GM12875 (cell line): Measurements from ENCODE around the gene GRIPAP1.

Experiments used
- H3K4me3 ChIP-seq: one replicate; pipeline ENCODE4 v1.5.1; 2011; ENCODE audit warnings: low read depth, low read length, control low read depth
- TF ChIP-seq, protein P1 (sequence below): IDR thresholded peaks from 2 replicates; pipeline ENCODE4 v1.5.1; 2011; ENCODE audit warnings: low read depth, mild to moderate bottlenecking, control low read depth, inconsistent platforms, low read length, moderate library complexity, borderline replicate concordance; ENCODE audit not compliant: insufficient read depth

Gene GRIPAP1, protein sequence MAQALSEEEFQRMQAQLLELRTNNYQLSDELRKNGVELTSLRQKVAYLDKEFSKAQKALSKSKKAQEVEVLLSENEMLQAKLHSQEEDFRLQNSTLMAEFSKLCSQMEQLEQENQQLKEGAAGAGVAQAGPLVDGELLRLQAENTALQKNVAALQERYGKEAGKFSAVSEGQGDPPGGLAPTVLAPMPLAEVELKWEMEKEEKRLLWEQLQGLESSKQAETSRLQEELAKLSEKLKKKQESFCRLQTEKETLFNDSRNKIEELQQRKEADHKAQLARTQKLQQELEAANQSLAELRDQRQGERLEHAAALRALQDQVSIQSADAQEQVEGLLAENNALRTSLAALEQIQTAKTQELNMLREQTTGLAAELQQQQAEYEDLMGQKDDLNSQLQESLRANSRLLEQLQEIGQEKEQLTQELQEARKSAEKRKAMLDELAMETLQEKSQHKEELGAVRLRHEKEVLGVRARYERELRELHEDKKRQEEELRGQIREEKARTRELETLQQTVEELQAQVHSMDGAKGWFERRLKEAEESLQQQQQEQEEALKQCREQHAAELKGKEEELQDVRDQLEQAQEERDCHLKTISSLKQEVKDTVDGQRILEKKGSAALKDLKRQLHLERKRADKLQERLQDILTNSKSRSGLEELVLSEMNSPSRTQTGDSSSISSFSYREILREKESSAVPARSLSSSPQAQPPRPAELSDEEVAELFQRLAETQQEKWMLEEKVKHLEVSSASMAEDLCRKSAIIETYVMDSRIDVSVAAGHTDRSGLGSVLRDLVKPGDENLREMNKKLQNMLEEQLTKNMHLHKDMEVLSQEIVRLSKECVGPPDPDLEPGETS

DNA sequence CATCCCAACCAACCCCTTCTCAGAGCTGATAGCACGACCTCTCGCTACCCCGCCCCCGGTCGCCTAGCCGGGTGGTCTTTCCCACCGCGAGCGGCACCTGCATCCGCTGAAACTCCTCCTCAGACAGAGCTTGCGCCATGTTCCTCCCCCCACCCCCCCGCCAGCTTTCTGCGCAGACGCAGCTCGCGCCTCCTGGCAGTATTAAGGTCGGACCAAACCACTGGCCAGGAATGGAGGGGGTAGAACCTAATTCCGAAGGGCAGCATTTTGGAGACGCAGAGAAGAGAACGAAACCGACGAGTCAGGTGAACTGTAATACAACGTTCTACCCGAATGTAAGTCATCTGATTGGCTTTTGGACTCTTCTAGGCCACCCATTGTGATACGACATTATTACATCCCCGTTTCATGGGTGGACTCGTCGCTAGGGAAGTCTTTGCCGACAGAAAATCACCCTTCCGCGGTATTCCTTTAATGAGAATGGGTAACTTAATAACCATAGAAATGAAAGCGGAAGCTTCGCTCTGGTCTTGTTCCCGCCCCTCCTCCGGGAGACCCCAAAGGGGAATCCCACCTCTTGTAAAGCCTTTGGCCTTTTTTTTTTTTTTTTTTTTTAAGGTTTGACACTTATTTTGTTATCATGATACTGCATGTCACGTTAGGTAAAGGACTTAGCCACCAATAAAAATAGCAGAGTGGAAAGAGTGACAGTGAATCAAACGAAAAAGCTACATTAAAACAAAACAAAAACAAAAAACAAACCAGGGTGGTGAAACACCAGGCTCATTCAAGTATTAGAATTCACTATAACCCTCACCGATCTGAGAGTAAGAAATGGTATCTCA lies at the start of gene GRIPAP1:
Gene GRIPAP1, minus strand, starts transcription at position 174 of the 845 bp plus-strand sequence. Its CDS starts 35 bp downstream, at position 139.
- TF ChIP-seq, protein P1, sequence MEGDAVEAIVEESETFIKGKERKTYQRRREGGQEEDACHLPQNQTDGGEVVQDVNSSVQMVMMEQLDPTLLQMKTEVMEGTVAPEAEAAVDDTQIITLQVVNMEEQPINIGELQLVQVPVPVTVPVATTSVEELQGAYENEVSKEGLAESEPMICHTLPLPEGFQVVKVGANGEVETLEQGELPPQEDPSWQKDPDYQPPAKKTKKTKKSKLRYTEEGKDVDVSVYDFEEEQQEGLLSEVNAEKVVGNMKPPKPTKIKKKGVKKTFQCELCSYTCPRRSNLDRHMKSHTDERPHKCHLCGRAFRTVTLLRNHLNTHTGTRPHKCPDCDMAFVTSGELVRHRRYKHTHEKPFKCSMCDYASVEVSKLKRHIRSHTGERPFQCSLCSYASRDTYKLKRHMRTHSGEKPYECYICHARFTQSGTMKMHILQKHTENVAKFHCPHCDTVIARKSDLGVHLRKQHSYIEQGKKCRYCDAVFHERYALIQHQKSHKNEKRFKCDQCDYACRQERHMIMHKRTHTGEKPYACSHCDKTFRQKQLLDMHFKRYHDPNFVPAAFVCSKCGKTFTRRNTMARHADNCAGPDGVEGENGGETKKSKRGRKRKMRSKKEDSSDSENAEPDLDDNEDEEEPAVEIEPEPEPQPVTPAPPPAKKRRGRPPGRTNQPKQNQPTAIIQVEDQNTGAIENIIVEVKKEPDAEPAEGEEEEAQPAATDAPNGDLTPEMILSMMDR = no peak
- H3K4me3 ChIP-seq = peak within 1 kb of the TSS; percentile 82

DNA sequence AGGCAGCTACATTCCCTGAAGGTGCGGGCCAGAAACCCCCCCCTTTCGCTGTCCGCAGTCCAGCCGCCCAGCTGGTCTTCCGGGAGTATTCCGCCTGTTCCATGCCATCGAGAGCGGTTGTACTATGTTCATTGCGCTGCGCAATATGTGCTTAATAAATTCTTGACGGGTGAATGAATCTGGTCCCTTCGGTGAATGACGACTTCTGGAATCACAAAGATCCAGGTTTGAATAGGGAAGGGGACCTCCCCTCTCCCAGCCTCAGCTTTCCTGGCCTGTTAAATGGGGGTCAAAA lies 41.9 kb upstream of the GRIPAP1 start:
- TF ChIP-seq, protein P1 = no peak
- no peak overlapping the region for H3K4me3 ChIP-seq

DNA sequence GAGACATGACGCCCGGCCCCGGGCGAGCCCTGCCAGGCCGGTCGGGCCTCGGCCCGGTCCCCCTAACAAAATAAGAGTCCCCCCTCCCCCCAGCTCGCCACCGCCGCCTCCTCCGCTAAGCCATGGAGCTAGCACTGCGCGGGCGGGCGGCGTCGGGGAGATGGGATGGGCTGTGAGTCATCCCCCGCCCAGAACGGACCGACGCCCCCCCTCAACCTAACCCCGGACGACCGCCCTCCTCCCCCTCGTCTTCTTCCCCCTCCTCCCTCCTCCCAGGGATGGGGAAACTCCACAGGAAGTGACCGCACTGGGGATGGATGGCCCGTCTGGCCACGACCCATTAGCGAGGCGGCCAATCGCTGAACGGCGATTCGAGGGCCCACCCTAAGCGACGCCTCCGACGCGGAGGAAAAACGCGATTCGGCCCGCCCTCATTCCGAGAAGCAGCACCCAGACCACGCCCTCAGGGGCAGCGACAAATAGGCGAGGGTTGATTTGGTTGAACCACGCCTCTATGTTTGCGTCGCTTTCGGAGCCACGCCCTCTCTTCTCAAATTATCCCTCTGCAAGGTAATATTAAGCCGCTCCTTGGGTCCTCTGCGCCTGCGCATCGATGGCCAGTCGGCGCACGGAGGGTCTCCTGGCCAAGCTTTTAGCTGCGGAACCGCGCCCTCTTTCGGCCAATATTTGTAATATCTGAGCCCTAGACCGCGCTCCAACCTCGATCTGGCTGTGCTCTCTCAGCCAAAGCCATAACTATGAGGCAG lies 41.3 kb upstream of the GRIPAP1 start, which contains the start of gene TFE3:
Gene TFE3, minus strand, starts transcription at position 138 of the 767 bp plus-strand sequence. Its CDS starts 131 bp downstream, at position 7.
- TF ChIP-seq, protein P1 = peak; percentile 43; the same call in 1 of the 2 replicates

DNA sequence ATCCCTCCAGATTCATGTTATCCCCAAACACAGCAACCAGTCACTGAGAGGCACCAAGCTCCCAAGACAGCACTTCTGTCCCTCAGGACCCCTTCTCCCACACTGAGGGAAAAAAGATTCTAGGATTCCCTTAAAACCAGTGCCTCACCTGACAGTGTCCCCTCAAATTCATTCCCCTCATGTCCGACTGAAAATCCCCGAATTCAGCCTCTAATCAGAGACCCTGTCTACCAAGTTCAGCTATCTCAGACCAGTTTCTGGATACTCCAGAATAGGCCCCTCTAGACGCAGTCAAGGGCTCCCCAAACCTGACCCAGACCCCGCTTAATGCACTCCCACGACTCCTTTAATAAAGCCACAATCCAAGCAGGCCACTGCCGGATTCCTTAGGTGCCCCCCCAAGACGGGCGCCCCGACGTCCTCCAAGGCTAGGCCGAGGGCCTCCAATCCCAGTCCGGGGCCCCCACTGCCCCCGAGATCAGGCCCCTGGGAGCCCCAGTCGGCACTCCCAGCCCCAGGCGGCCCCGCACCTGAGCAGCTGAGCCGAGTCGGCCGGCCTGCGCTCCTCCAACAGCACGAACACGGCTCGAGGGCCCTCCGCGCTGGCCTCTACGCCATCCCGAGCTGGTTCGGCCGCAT lies 40.6 kb upstream of the GRIPAP1 start:
- peak overlapping the region; percentile 76 for H3K4me3 ChIP-seq
- TF ChIP-seq, protein P1 = no peak

More for the DNA sequence above, 41.3 kb upstream of the GRIPAP1 start, which contains the start of gene TFE3:
- peak within 1 kb of the TSS; percentile 76 for H3K4me3 ChIP-seq

DNA sequence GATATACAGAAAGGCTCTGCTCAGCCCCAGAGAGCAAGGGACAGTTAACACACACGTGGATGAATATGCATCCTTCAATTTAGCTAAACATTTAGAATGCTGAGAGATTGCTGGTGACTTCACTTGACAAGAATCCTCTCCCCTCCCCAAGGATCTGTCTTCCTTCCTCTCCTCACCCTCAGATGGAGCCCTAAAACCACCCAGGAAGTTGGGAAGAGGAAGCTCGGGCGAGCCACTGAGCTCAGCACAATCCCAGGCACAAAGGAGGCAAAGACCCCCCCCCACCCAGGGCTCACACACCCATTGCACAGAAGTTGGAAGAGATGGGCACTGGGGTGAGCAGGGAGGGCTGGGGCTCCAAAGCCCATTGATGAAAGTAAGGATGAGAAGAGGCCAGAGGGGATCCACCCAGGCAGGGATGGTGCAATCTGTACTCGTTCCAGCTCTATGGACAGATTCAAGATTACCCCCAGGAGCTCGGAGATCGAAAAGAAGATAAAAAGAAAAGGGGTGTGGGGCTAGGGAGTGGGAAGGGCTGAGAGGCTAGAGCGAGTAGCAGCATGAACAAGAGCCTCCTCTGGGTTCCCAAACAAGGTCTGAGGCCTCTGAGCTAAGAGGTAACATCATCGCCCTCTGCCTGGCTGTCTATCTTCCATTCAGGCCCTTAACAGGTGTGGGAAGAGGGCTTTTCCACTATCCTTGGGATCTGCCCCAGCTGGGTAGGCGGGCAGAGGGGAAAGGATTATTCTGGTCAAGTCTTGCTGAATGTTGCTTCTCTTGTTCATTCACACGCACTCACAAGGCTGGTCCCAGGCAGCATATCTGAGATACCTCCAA lies 39.9 kb upstream of the GRIPAP1 start:
- peak overlapping the region; percentile 76 for H3K4me3 ChIP-seq
- TF ChIP-seq, protein P1 = no peak
